Keratinocyte (primary cell): ENCODE measurements around the gene ARHGAP15. TPM values are rescaled to one million over a fixed set of nuclear protein-coding genes. Genes with fewer than 3 reads are reported as not detected.

Experiments used
- DNase-seq: peaks from one replicate; pipeline ENCODE4 v3.0.0-alpha.2; 2011; ENCODE audit warnings: low read depth, missing footprints, low spot score
- FAIRE-seq: peaks from 2 replicates; lab custom pipeline; 2011; peaks lifted over from hg19 to GRCh38; lab: Jason Lieb, UNC
- H2AFZ ChIP-seq: 2 replicates; pipeline ENCODE4 v1.6.0; 2012; ENCODE audit warnings: low read length, control low read depth, inconsistent platforms; ENCODE audit not compliant: control insufficient read depth
- H3K27ac ChIP-seq: 2 replicates; pipeline ENCODE4 v1.5.1; 2011; ENCODE audit warnings: low read length; ENCODE audit not compliant: control insufficient read depth, insufficient read depth
- H3K27me3 ChIP-seq: 3 replicates; pipeline ENCODE4 v1.6.0; 2011; ENCODE audit warnings: low read length; ENCODE audit not compliant: control insufficient read depth, insufficient read depth; ENCODE audit errors: extremely low read depth
- H3K36me3 ChIP-seq, 2 experiments: 2 replicates in 1 of 2; 3 replicates in 1 of 2; pipeline ENCODE4 v1.5.1; 2011; ENCODE audit warnings: low read length in 2 of 2, mild to moderate bottlenecking in 1 of 2; ENCODE audit not compliant: control insufficient read depth in 2 of 2, insufficient read depth in 2 of 2; ENCODE audit errors: extremely low read depth in 1 of 2
- H3K4me1 ChIP-seq: 3 replicates; pipeline ENCODE4 v1.5.1; 2011; ENCODE audit warnings: low read length; ENCODE audit not compliant: control insufficient read depth, insufficient read depth; ENCODE audit errors: extremely low read depth
- H3K4me2 ChIP-seq: 3 replicates; pipeline ENCODE4 v1.6.0; 2011; ENCODE audit warnings: low read depth, low read length; ENCODE audit not compliant: control insufficient read depth, insufficient read depth; ENCODE audit errors: extremely low read depth
- H3K4me3 ChIP-seq, 3 experiments: fragments of 200-600 bp in 1 of 3; sonication (generic) in 1 of 3; 2 replicates in 2 of 3; 3 replicates in 1 of 3; pipeline ENCODE4 v1.5.1; 2011 to 2016; ENCODE audit warnings: low read length in 3 of 3, mild to moderate bottlenecking in 3 of 3, control low read depth in 2 of 3, inconsistent platforms in 1 of 3, low read depth in 1 of 3, mixed read lengths in 1 of 3, mixed run types in 1 of 3, moderate library complexity in 1 of 3; ENCODE audit not compliant: control insufficient read depth in 2 of 3, insufficient read depth in 2 of 3; ENCODE audit errors: extremely low read depth in 1 of 3
- H3K79me2 ChIP-seq: 2 replicates; pipeline ENCODE4 v1.6.0; 2012; ENCODE audit warnings: low read length; ENCODE audit not compliant: control insufficient read depth, insufficient read depth
- H3K9ac ChIP-seq: 3 replicates; pipeline ENCODE4 v1.6.0; 2011; ENCODE audit warnings: low read length; ENCODE audit not compliant: control insufficient read depth, insufficient read depth; ENCODE audit errors: extremely low read depth
- H3K9me1 ChIP-seq: 3 replicates; pipeline ENCODE4 v1.6.0; 2011; ENCODE audit warnings: low read length; ENCODE audit not compliant: control insufficient read depth, insufficient read depth; ENCODE audit errors: extremely low read depth
- H3K9me3 ChIP-seq: 2 replicates; pipeline ENCODE4 v1.5.1; 2012; ENCODE audit warnings: low read depth, low read length; ENCODE audit not compliant: control insufficient read depth
- H4K20me1 ChIP-seq: 3 replicates; pipeline ENCODE4 v1.6.0; 2011; ENCODE audit warnings: low read length; ENCODE audit not compliant: control insufficient read depth, insufficient read depth; ENCODE audit errors: extremely low read depth
- CTCF ChIP-seq, 3 experiments: IDR thresholded peaks in 1 of 3; conservative IDR thresholded peaks in 1 of 3; optimal IDR thresholded peaks in 1 of 3; 2 replicates in 2 of 3; 3 replicates in 1 of 3; pipeline versions ENCODE3 to v1.5.1; 2011; ENCODE audit warnings: low read length in 3 of 3, mild to moderate bottlenecking in 3 of 3, moderate library complexity in 2 of 3, control low read depth in 1 of 3, inconsistent platforms in 1 of 3; ENCODE audit not compliant: insufficient read depth in 2 of 3; ENCODE audit errors: extremely low read depth in 1 of 3
- EZH2 ChIP-seq: IDR thresholded peaks from one replicate; pipeline ENCODE4 v1.6.1; 2012; ENCODE audit warnings: inconsistent platforms, mild to moderate bottlenecking, low read length, moderate library complexity
- dilution Hi-C: fragments of 300-500 bp; cut with MboI; formaldehyde crosslinking; loops from one replicate; pipeline ENCODE4 v1.7.0; 2020; ENCODE audit warnings: low sequenced_read_pairs; ENCODE audit not compliant: extremely low pct_ligation_motif_present
- polyA plus RNA-seq, 5 experiments: library from polyadenylated mRNA; depleted of rRNA in 3 of 5; stranded (reverse) in 3 of 5; stranded (forward) in 1 of 5; unstranded in 1 of 5; fragments of >200 nt; gene quantifications; 1 replicate in 1 of 5; 2 replicates in 3 of 5; 3 replicates in 1 of 5; pipeline versions ENCODE4 v1.2.1 to v1.2.3, GENCODE V29; 2011 to 2012; ENCODE audit warnings: missing spikeins in 2 of 5, low read depth in 1 of 5, low replicate concordance in 1 of 5

Gene ARHGAP15
- polyA plus RNA-seq, 1 donor (not counting 4 experiments of a cell fraction or from before 2014, with no cell fraction given) = not detected

- no peaks in the 10 kb centered on the region for H3K9me1 ChIP-seq
- H3K27ac ChIP-seq = no peak overlapping the region
Observed at GRCh38 chr2:143529118-143529720, 400.0 kb downstream of the ARHGAP15 start.

GRCh38 chr2:143530758-143531157 is 401.5 kb downstream of the ARHGAP15 start:
- Histone ChIP-seq H3K9me3 (no peaks in the 10 kb centered on the region), H3K36me3 (no peaks in the 10 kb centered on the region), H3K4me1 (no peaks in the 10 kb centered on the region), H3K9ac (no peak overlapping the region), H4K20me1 (no peaks in the 10 kb centered on the region), H3K9me1 (no peaks in the 10 kb centered on the region), H3K27ac (no peak overlapping the region), H3K79me2 (no peaks in the 10 kb centered on the region), H3K27me3 (no peaks in the 10 kb centered on the region), H3K4me2 (no peak overlapping the region), H2AFZ (no peak overlapping the region), H3K4me3 (no peak overlapping the region)
- TF ChIP-seq CTCF (optimal IDR thresholded peaks at IDR 0.05 in 1 of 3, IDR thresholded peaks at IDR 0.05 in 1 of 3, conservative IDR thresholded peaks at IDR 0.05 in 1 of 3; ENCODE audit: extremely low read depth in 1 of 3, insufficient read depth in 2 of 3, low read length in 3 of 3) (no peak), EZH2 (no peak)
- DNase-seq = no peak
- no peak for FAIRE-seq
- dilution Hi-C loops = no loop called here

More at GRCh38 chr2:143529118-143529720, 400.0 kb downstream of the ARHGAP15 start:
- no peaks in the 10 kb centered on the region for H3K27me3 ChIP-seq
- no peaks in the 10 kb centered on the region for H3K4me1 ChIP-seq
- H2AFZ ChIP-seq = no peak overlapping the region
- H3K4me2 ChIP-seq = no peak overlapping the region
- no peaks in the 10 kb centered on the region for H3K9me3 ChIP-seq
- TF ChIP-seq CTCF (optimal IDR thresholded peaks at IDR 0.05 in 1 of 3, IDR thresholded peaks at IDR 0.05 in 1 of 3, conservative IDR thresholded peaks at IDR 0.05 in 1 of 3; ENCODE audit: extremely low read depth in 1 of 3, insufficient read depth in 2 of 3, low read length in 3 of 3) (no peak), EZH2 (no peak)
- no peak for FAIRE-seq
- H3K79me2 ChIP-seq = no peaks in the 10 kb centered on the region
- H3K4me3 ChIP-seq = no peak overlapping the region
- dilution Hi-C loops = no loop called here
- no peak overlapping the region for H3K9ac ChIP-seq
- no peaks in the 10 kb centered on the region for H3K36me3 ChIP-seq
- no peaks in the 10 kb centered on the region for H4K20me1 ChIP-seq
- no peak for DNase-seq
